Measurements from ENCODE around the gene CMTM4. TPM values are rescaled to one million over a fixed set of nuclear protein-coding genes. Genes with fewer than 3 reads are reported as not detected.

The CMTM4 gene
- total RNA-seq, result 10 to 100 TPM; 24.0 to 55.1 (median 36.4) TPM

GRCh38 chr16:66696669-66697630 lies at the start of gene CMTM4:
CMTM4 (minus strand) TSS chr16:66696743; CDS start chr16:66696525, 218 bp downstream.
- no peaks in the 10 kb centered on the region for H3K9me3 ChIP-seq
- H3K27me3 ChIP-seq, result no peaks in the 10 kb centered on the region
- DNase-seq (ENCODE audit: low spot score in 2 of 2), result peak; percentile 83
- peaks cover 27% of the 10 kb centered on the region for H3K4me1 ChIP-seq
- H3K27ac ChIP-seq, result peak within 1 kb of the TSS; percentile 92
- 7% methylated on average over 30 of the region's 84 CpGs for WGBS
- peak within 1 kb of the TSS; percentile 79 for H3K4me3 ChIP-seq
- TF ChIP-seq EP300 (IDR thresholded peaks at IDR 0.05), result no peak
- no peaks in the 10 kb centered on the region for H3K36me3 ChIP-seq

- Histone ChIP-seq H3K36me3 (peaks cover 58% of the 10 kb centered on the region), H3K27me3 (no peaks in the 10 kb centered on the region), H3K9me3 (no peaks in the 10 kb centered on the region), H3K4me3 (no peak overlapping the region), H3K27ac (no peak overlapping the region), H3K4me1 (peaks cover 52% of the 10 kb centered on the region)
- DNase-seq (ENCODE audit: low spot score in 2 of 2), result no peak
- 73% methylated on average over 3 of the region's 3 CpGs for WGBS
- TF ChIP-seq POLR2A (IDR thresholded peaks at IDR 0.05) (no peak), POLR2AphosphoS5 (IDR thresholded peaks at IDR 0.05) (no peak), EP300 (IDR thresholded peaks at IDR 0.05) (no peak)
- TF ChIP-seq, protein P1, sequence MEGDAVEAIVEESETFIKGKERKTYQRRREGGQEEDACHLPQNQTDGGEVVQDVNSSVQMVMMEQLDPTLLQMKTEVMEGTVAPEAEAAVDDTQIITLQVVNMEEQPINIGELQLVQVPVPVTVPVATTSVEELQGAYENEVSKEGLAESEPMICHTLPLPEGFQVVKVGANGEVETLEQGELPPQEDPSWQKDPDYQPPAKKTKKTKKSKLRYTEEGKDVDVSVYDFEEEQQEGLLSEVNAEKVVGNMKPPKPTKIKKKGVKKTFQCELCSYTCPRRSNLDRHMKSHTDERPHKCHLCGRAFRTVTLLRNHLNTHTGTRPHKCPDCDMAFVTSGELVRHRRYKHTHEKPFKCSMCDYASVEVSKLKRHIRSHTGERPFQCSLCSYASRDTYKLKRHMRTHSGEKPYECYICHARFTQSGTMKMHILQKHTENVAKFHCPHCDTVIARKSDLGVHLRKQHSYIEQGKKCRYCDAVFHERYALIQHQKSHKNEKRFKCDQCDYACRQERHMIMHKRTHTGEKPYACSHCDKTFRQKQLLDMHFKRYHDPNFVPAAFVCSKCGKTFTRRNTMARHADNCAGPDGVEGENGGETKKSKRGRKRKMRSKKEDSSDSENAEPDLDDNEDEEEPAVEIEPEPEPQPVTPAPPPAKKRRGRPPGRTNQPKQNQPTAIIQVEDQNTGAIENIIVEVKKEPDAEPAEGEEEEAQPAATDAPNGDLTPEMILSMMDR (IDR thresholded peaks at IDR 0.05), result no peak
These were observed 49.5 kb upstream of the CMTM4 start for GRCh38 chr16:66746048-66746447.

GRCh38 chr16:66741950-66742808 lies 45.6 kb upstream of the CMTM4 start:
- no peaks in the 10 kb centered on the region for H3K9me3 ChIP-seq

GRCh38 chr16:66741169-66741900 lies 44.8 kb upstream of the CMTM4 start:
- peak; percentile 91 to 92 for DNase-seq (ENCODE audit: low spot score in 2 of 2)
- Histone ChIP-seq H3K9me3 (no peaks in the 10 kb centered on the region), H3K36me3 (peaks cover 63% of the 10 kb centered on the region), H3K27me3 (no peaks in the 10 kb centered on the region), H3K4me3 (peak overlapping the region; percentile 12), H3K27ac (peak overlapping the region; percentile 76), H3K4me1 (peaks cover 40% of the 10 kb centered on the region)
- TF ChIP-seq POLR2AphosphoS5 (IDR thresholded peaks at IDR 0.05), result peak in 1 of 3 donors; percentile 5
- TF ChIP-seq EP300 (IDR thresholded peaks at IDR 0.05), result no peak
- no peak for TF ChIP-seq POLR2A (IDR thresholded peaks at IDR 0.05)
- WGBS, result 18% methylated on average over 10 of the region's 10 CpGs

More at GRCh38 chr16:66741950-66742808, 45.6 kb upstream of the CMTM4 start:
- Histone ChIP-seq H3K4me1 (peaks cover 45% of the 10 kb centered on the region), H3K36me3 (peaks cover 64% of the 10 kb centered on the region), H3K27me3 (no peaks in the 10 kb centered on the region), H3K4me3 (peak overlapping the region; percentile 12), H3K27ac (peak overlapping the region; percentile 76)
- TF ChIP-seq POLR2AphosphoS5 (IDR thresholded peaks at IDR 0.05) (no peak), POLR2A (IDR thresholded peaks at IDR 0.05) (no peak), EP300 (IDR thresholded peaks at IDR 0.05) (no peak)
- TF ChIP-seq, protein P1 (IDR thresholded peaks at IDR 0.05), result no peak
- no peak for DNase-seq (ENCODE audit: low spot score in 2 of 2)
- WGBS, result 53% methylated on average over 10 of the region's 10 CpGs

GRCh38 chr16:66740533-66740932 lies 44.0 kb upstream of the CMTM4 start:
- no peak for DNase-seq (ENCODE audit: low spot score in 2 of 2)
- TF ChIP-seq, protein P1 (IDR thresholded peaks at IDR 0.05), result no peak
- no peak for TF ChIP-seq POLR2AphosphoS5 (IDR thresholded peaks at IDR 0.05)
- no peak for TF ChIP-seq EP300 (IDR thresholded peaks at IDR 0.05)
- TF ChIP-seq POLR2A (IDR thresholded peaks at IDR 0.05), result no peak
- H3K27ac ChIP-seq, result peak overlapping the region; percentile 76
- peaks cover 66% of the 10 kb centered on the region for H3K36me3 ChIP-seq
- no peaks in the 10 kb centered on the region for H3K27me3 ChIP-seq
- no peaks in the 10 kb centered on the region for H3K9me3 ChIP-seq
- H3K4me3 ChIP-seq, result no peak overlapping the region
- WGBS, result 28% methylated on average over 2 of the region's 2 CpGs
- H3K4me1 ChIP-seq, result peaks cover 40% of the 10 kb centered on the region

All from suprapubic skin (tissue), 4 donors.